T-helper 2 cell (primary cell): ENCODE results near the gene PPIF.
A peak's percentile ranks its signal among the peaks of the same experiment; 100 is the strongest.

Experiments
- DNase-seq, 5 experiments: peaks; one replicate each; pipeline versions ENCODE4 v3.0.0 to v3.0.0-alpha.2; 2012 to 2022

Gene PPIF

DNA sequence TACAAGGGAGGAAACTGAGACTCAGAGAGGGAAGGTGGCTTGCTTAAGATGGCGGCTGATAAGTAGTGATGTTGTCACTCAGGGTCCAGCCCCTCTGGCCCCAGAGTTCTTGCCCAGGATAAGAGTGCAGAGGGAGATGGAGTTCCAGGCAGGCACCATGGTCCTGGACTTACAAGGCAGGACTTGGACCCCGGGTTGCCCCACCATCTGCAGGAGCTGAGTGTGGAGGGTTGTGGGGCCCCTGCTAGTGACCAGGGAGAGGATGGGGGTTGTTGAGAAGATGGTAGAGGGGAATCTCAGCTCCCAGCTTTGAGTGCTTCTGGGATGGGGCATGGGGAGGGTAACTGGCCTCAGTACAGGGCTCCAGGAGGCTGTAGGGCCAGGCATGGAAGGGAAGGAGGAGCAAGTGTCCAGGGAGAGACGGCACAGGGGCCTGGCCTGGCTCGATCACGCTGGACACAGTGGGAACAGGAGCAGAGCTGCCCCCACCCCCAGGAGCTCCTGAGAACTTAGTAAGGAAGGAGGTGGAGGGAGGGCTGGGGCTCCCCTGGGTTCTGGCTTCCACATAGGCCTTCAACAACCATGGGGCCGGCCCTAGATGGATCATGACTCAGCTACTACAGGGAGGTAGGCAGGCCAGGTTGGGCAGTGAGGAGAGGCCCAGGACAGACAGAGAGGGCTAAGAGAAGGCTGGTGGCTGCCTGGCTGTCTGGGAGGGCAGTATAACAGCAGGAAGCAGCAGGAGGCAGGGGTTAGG, 28.2 kb downstream of the PPIF start:
- DNase-seq = no peak

- DNase-seq = no peak
These were observed 28.9 kb downstream of the PPIF start for GRCh38 chr10:79376078-79376628.

DNA sequence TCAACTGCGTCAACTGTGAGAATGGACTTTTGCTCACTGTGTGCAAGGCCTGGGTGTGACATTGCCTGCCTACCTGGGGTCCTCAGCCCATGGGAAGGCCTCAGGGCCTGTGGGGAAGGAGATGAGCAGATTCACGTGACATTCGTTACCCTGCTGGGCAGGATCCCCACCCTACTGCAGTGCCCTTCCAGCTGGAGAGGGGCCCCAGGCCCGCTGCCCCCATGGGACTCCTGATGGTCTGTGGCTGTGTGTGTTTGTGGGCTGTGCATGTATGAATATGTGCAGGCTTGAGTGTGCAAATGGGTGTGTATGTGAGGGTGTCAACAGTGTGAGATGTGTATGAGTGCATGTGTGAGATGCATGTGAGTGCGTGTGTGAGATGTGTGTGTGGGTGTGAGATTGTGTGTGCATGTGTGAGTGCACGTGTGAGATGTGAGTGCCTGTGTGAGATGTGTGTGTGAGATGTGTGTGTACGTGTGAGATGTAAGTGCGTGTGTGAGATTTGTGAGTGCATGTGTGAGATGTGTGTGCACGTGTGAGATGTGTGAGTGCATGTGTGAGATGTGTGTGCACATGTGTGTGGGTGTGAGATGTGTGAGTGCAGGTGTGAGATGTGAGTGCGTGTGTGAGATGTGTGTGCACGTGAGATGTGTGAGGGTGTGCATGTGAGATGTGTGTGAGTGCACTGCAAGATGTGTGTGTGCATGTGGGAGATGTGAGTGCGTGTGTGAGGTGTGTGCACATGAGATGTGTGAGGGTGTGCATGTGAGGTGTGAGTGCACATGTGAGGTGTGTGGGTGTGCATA, 29.7 kb downstream of the PPIF start:
- DNase-seq = no peak

GRCh38 chr10:79377557-79378382, 30.5 kb downstream of the PPIF start:
- no peak for DNase-seq

- DNase-seq = no peak
These were observed 31.0 kb downstream of the PPIF start for GRCh38 chr10:79378383-79378646.

GRCh38 chr10:79378647-79379511, 31.6 kb downstream of the PPIF start:
- no peak for DNase-seq

- DNase-seq = no peak
These were observed 32.3 kb downstream of the PPIF start for GRCh38 chr10:79379512-79380124.

DNA sequence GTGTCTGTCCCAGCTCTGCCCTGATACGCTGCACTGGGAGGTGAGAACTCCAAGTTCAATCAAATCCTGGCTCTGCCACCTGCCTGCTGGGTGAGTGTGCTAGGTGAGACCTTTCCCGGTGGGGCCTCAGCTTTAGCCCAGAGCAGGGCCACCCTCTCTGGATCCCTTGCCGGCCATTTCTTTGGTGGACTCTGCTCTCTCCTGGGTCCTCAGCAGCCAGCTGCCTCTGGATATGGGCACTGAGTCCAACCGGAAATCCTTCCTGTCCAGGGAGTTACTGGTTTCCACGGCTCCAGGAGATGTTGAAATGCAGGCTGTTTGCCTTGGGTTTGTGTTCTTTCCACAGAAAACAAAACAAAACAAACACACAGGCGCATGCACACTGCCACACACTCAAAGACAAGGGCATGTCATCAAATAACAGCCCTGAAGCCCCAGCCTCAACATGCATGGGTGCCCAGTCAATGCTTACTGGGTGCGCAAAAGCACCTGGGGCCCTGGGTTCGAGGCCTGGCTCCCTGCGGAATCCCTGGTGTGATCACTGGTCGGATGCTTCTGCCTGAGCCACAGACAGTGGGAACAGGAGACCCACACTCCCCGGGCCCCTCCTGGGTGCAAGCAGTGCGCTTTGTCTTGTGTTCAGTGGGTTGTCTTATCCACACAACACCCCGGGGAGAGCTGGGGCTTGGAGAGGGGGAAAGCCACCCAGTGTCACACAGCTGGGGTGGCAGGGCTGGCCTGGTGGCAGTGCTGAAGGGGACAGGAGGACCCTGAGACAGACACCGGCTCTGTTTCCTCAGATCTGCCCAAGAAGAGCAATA, 33.1 kb downstream of the PPIF start:
- DNase-seq = no peak

- DNase-seq = no peak
These were observed 33.9 kb downstream of the PPIF start for GRCh38 chr10:79380946-79381721.

DNA sequence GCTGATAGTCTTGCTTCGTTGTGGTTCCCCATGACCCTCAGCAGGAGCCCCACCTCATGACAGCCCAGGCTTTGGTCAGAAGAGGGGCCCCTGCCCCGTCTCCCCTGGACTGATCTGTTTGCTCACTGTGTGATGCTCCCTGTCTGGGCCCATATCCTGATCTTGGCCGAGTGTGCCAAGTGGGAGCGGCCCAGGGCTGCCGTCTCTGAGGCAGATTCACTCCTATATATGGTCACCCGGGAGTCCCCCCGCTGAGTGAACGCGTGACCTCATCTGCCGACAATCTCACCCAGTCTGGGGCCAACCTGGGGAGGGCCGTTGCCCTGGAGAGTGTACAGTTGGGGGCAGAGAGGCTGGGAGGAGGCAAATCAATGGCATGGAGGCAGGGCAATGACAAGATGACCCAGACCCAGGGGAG, 34.5 kb downstream of the PPIF start:
- DNase-seq = no peak

GRCh38 chr10:79382491-79382941, 35.2 kb downstream of the PPIF start:
- DNase-seq = no peak

GRCh38 chr10:79383974-79384606, 36.8 kb downstream of the PPIF start:
- DNase-seq = peak in 1 of 5 experiments; percentile 4

DNA sequence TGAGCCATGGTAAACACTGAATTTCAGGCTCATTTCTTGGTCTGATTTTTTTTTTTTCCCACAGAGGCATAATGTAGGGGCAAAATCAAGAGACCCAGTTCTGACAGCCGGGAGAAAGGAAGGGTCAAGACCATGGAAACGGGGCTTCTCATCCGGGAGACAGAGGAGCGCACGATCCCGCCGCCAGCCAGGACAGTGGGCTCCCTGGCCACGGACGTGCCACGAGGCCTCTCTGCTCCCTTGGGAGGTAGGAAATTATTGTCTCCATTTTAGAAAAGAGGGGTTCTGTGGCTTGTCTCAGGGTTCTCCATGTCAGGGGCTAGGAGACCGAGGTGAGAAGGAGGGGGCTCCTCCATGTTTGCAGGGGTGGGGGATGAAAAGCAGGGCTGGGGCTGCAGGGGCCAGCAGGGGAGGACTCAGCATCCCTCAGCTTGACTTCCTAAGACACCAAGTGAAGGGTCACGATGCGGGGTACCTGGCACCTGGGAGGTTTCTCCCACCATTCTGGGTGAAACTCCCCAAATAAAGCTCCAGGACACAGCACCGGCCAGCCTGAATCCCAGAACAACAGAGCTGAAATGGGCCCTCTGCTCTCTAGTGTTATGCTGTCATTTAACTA, 37.6 kb downstream of the PPIF start:
- no peak for DNase-seq

DNA sequence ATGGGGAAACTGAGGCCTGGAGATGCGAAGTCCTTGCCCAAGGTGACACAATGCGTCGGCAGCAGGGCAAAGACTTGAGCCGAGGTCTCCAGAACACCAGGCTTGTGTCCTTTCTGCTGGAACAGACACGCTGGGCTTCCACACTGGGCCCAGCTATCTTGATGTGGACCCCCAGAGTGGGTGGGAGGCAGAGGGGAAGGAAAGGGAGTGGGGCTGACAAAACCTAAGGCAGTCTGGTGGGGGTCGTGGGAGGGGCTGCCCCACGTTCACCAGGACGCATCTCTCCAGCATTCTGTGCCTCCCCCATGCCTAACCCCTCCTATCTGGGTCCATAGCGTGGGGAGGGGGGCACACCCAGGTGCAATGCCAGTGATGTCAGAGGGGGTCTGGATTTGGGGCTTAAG, 38.1 kb downstream of the PPIF start:
- DNase-seq = peak in 1 of 5 experiments; percentile 0

- peak in 1 of 5 experiments; percentile 7 for DNase-seq
These were observed 38.7 kb downstream of the PPIF start for GRCh38 chr10:79385804-79386531.

DNA sequence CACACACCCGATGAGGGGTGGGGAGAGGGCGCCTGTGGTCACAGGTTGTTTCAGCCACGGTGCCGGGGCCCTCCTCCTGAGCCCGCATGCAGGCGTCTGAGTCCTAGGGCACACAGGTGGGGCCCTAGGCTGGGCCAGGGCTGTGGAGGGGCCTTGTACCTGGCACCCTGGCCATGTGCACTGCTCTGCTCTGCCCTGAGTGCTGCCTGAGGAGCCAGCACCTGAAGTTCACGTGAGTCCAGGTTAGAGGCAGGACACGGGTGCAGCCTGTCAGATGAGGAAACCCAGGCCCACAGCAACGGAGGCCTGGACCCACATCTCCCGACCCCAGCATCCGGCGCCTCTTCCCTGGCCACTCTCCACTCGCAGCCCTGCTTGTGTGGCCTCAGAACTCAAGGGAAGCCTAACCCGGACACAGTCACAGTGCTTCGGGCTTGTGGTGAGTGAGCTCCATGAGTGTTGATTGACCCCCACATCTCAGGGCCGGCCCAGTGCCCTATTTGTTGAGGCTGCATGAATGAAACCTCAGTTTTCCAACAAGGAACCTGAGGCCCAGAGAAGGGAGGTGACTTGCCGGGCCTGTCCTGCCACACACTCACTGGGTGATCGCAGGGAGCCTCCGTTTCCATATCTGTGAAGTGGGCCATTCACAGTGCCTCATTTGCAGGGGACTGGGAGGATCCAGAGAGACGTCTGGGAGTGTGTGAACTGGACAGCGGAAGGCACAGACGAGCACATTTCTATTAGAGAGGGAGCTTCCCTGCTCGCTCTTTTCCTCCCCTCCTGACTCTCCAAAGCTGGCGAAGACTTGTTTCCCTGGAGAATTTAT, 39.6 kb downstream of the PPIF start:
- DNase-seq = peak in 1 of 5 experiments; percentile 8

DNA sequence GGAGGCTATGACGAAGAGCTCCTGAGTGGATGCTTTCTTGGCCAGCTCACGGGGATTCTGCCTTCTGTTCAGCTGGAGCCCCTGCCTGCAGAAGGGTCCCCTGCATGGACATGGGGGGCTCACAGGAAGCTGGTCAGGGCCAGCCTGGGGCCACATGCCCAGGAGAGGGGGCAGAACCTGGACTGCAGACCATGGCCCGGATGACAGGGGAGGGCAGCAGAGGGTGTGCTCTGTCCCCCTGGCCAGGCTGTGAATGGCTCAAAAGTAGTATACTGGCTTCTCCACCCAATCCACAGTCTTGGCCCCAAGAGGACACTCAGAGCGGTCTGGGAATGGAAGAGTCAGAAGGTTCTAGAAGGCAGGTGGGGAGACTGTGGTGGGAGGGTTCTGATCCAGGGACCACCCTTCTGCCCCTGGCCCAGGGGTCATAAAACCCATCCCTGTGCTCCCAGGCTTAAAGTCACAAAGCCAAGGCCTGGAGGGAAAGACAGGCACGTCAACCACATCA, 40.3 kb downstream of the PPIF start:
- peak in 1 of 5 experiments; percentile 3 for DNase-seq
